ENCODE results near the gene ADRA2B.
"Not testable (repeated sequence)": the region's sequence is repeated elsewhere in the genome, so short reads cannot be mapped to it uniquely, and the experiment has no call there.

The ADRA2B gene

DNA sequence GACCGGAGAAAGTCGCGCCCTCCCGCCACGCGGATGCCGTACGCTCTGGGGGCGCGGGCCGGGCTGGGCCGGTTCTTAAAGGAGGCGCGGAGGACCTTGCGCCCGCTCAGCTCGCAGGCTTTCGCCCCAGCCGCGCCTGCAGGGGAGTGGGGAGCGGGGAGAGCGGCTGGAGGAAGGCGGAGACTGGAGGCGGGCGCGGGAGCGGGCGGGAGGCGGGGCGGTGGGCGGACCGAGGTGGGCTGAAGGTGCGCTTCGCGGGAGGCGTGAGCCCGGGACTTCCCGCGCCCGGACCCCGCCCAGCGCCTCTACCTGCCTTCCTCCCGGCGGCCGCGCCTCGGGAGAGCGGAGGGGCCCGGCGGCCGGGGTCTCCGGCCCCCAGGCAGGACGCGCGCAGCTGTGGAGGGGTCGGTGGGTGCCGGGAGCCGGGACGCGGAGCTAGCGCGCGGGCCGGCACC lies at the start of gene ADRA2B:
Gene ADRA2B, minus strand, starts transcription at position 148 of the 455 bp plus-strand sequence. CDS start 422 bp downstream, outside the sequence.
- no peak for DNase-seq

DNA sequence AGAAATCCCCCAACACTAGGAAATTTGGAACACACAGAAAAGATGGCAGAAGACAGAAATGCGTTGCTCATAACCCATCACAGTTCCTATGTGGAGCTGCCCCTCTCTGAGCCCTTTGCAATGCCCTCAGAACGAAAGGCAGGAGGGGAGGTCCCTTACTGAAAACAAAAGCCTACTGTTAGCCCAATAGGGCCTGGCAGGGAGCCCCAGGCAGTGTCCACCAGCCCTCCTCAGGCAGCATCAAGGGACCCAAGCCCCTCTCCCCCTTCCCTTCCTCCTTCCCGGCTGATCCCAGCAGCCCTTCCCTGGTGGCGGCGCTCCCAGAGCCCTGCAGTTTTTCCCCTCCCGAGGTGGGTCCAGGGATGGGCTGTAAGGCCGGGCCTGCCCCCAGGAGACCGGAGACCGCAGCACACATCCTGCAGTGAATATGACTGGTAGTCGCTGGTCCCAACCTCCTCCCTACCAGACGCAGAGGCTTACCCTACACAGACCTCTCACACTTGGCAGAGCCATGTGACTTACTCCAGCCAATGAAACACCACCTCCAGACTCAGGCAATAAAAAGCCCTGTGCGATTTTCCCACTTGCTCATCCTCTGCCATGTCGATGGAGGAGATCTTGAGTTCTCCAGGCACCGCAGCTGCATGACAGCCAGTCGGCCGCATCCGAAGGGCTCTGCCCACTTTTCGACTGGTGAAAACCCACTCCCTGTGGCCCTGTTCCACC lies 48.3 kb upstream of the ADRA2B start:
- no peak for DNase-seq

DNA sequence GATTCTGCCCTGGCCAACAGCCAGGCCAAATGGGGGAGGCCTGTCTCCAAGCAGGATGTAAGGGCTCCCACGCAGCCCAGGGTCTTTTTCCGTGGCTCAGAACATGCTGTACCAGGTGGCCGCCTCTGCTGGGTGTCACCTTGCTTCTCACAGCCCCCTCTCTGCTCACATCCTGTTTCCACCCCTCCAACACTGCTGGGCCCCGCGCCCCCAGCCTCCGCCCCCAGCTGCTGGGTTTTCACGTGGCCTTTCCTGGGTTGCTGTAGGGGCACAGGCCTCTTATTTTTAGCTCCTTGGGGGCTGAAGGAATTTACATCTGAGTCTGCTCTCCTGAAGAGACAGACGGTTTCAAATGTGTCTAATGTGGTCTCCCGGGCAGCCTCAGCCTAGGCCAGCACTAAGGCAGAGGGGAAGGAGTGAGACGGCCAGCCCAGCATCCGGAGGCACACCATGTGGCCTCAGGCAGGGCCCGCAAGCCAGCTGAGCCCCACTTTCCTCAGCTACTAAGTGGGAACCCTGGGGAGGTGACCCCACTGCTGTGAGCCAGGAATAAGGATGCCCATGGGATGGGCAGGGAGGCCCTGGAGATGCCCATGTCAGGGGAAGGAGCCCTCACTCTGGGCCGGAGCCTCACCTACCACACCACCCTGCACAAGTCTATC lies 47.5 kb upstream of the ADRA2B start:
- DNase-seq = peak in 1 of 2 donors; percentile 40

DNA sequence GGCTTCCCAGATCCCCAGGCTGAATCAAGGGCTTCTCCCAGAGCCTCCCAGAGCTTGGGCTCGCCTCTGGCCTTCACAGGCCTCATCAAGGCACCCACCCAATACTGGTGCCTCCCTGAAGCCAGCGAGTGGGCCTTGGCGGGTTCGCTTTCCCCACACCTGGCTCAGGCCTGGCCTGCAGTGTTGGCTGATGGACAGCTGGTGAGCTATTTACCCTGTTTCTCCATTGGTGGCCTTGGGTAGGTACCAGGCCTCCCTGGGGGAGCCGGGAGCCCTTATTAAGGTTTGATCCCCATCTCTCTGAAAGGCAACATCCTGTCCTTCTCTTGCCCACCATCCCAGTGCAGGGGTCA lies 47.0 kb upstream of the ADRA2B start:
- no peak for DNase-seq

DNA sequence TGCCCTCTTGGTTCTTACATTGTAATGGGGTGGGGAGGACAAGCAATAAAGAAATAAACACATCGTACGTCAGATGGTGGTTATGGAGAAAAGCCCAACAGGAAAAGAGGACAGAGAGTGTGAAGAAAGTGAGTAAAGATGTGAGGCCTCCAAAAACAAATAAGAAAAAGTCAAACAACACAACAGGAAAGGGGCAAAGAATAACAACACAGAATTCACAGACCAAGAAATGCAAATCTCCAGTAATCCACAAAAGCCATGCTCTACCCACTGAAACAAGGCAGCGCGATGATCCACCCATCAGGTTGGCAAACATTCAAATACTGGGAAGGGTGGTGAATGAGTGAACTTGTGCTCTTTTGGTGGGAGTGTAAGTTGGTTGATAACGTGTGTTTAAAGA lies 45.5 kb upstream of the ADRA2B start:
- no peak for DNase-seq

DNA sequence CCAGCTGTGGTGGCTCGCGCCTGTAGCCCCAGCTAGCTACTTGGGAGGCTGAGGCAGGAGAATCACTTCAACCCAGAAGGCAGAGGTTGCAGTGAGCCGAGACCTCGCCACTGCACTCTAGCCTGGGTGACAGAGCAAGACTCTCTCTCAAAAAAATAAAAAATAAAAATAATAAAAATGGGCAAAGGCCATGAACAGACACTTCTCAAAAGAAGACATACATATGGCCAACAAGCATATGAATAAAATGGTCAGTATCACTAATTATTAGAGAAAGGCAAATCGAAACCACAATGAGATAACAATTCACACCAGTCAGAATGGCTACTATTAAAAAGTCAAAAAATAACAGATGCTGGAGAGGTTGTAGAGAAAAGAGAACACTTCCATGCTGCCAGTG lies 44.0 kb upstream of the ADRA2B start:
- not testable (repeated sequence) for DNase-seq

DNA sequence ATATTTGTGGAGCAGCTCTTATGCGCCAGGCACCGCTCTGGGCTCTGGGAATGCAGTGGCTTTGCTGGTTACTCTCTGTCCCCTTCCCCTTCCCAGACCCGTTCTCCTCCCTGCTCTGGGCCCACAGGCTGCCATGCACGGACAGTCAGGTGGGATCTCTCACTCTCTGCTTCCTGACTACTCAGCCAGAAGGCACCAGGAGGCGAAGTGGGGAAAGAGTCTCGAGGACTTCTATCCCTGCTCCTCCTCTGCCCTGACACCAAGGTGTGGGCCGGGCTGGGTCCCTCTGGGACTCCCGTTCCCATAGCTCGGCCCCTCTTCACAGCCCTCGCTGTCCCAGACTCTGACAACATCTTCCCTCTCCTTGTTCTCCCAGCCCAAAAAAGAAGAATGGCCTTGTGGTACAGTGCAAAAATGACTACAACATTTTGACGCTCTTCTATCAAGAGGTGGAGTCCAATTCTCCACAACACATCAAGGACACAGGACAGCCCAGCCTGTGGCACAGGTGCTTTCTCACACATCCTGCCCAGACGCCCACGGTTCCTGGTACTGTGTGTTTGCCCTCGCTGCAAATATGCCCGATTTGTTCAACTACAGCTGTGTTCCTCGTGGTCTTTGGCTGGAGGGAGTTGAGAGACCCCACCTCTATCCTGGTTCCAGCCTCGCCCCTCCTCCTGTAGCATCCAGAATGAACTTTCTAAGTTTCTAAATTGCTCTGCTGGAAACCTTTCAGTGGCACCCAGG lies 42.9 kb upstream of the ADRA2B start:
- DNase-seq = no peak

DNA sequence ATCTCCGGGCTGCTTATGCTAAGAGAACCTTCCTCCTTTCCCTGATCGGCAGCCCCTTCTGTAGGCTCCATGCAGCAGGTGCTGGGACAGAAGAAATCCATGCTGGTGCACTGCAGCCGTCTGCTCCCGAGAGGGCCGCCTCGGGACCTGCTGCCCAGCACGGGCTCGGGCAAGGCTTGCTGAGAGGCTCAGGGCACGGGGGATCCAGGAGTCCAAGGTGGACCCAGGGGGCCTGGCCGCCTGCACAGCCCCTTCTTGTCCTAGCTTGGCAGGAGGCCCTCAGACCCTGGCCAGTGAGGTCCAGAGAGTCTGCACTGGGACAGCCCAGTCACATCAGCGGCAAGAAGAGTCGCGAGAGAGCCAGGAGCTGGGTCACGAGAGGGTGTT lies 42.2 kb upstream of the ADRA2B start:
- DNase-seq = no peak

DNA sequence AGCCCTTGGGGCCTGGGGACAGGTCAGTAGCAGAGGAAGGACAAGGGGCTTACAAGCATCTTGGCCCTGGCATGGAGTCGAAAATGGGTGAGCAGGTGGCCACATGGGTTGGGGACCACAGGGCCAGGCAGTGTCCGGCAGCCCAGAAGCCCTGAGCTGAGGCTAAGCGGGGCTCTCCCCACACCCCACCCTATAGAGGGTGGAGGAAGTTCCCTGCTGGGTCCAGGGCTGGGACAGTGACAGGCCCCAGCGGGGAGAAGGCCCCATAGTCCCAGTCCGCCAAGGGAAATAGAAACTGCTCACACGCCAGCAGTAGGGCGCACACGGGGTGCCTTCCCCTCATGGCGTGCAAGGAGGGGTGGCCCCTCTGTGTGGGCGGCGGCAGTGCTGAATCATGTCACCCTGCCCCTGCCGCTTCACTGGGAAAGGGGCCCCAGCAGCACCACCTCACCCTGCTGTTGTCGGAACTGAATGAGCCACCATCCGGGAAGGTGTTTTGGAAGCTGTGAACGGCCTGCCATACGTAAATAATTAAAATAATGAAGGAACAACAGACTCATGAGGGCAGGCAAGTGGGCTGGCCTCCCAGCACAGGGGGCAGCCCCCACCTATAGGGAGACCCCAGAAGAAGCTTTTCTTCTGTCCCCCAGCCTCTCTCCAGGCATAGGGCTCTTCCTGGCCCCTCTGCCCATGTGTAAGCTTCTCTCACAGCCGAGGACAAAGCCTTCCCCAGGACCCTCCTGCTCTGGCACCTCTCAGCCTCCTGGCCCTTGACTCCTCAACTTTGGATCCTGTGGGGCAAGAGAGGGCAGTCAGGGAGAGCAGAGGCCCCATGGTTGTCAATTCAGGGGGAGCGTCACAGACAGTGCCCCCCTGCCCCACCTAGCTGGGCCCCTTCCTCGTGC lies 41.5 kb upstream of the ADRA2B start:
- peak; percentile 87 to 89 for DNase-seq

DNA sequence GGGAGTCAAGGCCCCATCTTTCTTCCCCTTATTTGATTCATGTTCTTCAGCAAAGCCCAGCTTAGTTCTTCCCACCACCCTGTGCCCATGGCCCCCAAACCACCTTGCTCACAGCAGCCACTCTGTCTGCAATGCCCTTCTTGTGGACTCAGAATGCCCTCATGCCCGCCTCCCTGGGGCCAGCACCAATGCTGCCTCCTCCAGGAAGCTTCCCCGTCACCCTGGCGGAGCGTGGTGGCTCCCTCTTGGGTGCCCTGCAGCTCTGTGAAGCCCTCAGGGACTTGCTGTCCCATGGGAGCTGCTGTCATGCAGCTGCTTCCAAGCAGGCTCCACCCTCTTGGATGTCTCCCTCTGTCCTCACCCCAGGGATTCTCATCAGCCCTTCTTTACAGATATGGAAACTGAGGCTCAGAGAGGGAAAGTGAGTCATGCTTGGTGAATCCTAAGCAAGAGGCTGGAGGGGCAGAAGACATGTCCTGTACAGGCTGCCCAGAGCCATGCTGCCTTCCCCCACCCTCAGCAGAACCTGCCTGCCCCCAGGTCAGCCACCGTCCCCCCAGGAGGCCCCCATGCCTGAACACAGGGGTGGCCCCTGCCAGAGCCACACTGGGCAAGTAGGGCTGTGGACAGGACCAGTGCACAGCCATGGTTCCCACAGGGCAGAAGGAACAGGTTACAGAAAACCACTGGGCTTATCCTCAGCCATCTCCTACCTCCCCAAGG lies 40.7 kb upstream of the ADRA2B start:
- DNase-seq = no peak

DNA sequence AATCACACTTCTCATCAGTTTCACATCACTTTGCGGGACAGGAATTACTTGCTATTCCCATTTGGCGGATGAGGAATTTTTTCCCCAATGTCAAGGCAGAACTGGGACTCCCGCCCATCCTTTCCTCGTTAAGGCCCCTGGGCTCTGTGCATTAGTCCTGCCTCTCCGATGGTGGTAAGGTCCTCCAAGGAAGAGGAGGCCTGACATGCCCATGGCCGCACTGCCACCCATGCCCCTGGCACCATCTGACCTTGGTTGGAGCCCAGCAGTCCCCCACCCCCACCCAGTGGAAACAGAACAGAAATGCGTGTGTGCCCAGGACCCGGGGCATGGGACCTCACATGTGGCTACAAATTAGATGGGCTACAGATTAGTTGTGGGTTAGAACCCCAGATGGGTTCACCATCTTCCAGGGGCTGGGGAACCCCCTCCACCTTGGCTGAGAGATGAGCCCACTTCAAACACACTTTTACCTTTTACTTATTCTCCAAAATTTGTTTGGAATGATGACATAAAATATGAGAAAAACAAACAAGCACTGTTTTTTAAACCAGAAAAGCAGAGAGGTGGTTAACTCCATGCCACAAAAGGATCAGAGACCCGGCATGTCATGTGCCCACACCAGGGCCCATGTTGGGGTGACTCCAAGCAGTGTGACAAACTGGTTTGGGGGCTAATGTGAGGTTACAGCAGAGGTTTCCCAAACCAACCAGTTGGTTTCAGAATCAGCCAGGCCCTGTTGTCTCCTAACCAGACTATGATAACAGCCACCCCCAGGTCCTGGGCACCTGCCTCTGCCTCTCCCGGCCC lies 39.8 kb upstream of the ADRA2B start:
- no peak for DNase-seq

DNA sequence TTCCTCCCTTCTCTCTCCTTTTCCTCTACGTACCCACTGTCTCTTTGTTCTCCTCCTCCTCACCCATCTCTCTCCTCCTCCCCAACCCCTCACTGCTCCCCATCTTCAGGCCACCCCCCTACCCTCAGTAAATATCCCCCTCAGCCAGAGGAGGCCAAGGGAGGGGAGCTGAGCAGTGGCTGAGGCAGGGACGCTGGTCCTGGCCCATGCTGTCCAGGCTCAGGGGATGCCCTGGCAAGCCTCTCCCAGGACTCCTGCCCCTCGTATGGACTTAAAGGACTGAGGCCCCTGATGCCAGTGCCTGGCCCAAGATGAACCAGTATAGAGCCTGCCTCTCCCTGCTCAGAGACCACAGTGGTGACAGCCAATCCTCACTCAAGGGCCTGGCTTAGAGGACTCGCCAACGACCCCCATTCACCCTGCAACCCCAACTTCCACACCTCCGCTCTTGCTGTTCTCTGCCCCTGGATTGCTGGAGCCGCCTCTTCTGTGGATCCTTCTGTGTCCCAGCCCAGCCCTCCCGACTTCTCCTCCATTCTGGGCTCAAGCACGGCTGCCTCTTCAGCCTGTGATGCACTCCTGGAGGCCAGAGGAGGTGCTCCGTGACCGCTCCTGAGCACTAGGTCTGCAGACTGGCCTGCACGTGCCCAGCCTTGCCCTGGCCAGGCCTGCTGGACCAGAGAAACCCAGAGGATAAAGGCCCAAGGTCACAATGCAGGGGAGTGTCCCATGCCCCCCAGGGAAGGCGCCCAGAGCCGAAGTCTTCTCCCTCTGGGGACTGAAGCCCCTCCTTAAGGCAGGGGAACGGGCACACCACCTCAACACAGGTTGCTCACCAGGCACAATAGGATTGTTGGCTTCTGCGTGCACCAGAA lies 38.4 kb upstream of the ADRA2B start:
- DNase-seq = no peak

DNA sequence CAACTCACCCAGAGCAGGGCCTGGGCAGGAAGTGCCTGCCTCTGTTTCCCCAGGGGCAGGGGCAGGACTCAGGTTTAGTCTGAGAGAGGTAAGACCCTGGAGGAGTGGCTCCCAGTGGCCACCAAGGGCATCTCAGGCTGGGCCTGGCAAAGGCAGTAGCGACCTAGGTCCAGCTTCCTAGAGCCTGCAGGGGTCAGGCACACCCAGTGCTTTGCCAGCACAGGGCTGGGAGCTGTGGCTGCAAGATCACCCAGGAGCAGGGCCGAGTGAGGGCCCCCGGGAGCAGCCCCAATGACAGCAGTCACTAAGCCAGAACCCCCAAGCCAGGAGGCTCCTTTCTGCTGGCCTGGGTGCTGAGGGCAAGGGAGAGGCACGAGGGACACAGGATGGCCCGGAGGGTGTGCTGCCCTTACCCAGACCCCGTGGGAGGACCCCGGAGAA lies 37.6 kb upstream of the ADRA2B start:
- no peak for DNase-seq

DNA sequence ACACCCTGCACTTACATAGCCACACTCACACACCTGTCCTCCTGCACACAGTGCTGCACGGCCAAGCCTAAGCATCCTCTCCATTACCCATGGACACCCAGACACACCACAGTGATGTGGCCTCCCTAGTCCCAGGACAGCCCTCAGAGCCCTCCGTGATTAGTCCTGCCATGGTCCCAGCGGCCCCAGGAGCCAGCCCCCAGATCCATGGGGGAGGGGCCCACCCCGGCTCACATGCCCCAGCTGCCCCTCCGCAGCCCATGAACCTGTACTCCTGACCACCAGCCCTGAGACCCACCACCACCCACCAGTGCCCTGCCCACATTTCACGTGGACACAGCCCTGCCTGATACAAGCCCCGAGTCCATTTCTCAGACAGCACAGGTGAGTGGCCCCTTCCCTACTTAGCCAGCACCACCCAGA lies 36.9 kb upstream of the ADRA2B start:
- no peak for DNase-seq

DNA sequence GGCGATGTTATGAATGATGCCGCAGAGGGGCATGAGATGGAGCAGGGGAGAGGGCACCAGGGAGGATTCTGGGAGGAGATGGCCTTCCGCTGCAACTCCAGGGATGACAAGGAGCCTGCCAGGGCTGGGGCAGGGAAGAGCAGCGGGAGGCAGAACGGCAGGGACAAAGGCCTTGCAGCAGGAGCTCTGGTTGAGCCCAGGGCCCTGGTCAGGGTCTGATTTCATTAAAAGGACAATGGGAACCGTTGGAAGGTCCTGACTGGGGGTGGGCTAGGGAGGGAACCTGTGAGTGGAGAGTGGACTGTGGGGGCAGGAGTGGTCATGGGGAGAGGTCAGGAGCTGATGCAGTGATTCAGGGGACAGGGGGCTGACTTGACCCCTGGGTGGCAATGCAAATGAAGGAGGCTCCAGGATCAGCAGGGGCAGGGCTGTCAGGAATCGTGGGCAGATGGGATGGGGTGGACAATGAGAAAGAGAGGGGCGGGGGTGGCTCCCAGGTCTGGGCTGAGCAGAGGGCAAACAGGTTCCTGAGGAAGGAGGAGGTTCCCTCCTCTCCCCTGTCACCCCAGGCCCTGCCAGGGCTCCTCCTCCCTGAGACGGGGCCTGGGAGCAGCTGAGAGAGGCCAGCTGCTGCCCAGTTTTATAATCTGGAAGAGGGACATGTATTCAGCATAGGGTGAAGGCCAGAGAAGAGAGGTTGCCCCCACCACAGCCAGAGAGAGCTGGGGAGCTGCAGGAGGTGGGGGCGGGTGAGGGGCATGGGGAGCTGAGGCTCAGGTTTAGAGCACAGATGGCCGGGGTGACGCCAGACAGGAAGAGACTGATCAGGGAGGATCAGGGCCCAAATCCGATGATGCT lies 36.2 kb upstream of the ADRA2B start:
- no peak for DNase-seq

DNA sequence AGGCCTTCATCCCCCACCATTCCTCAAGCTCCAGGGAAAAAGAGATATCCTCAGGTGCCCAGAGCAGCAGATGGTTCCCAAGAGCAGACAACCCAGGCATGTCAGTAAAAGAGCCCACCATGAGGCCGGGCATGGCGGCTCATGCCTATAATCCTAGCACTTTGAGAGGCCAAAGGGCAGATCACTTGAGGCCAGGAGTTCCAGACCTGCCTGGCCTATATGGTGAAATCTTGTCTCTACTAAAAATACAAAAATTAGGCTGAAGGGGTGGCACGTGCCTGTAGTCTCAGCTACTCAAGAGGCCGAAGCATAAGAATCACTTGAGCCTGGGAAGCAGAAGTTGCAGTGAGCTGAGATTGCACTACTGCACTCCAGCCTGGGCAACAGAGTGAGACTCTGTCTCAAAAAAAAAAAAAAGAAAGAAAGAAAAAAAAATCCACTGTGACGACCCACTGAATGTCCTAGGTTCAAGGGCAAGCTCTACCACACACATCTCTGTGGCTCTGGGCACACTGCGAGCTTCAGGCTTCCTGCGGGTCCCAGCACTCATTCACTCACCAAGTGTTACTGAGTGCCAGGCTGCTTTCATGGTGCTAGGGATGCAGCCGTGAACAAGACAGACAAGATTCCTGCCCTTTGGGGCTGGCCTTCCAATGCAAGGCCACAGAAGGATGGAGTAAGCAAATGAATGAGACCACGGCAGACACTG lies 35.4 kb upstream of the ADRA2B start:
- DNase-seq = no peak

DNA sequence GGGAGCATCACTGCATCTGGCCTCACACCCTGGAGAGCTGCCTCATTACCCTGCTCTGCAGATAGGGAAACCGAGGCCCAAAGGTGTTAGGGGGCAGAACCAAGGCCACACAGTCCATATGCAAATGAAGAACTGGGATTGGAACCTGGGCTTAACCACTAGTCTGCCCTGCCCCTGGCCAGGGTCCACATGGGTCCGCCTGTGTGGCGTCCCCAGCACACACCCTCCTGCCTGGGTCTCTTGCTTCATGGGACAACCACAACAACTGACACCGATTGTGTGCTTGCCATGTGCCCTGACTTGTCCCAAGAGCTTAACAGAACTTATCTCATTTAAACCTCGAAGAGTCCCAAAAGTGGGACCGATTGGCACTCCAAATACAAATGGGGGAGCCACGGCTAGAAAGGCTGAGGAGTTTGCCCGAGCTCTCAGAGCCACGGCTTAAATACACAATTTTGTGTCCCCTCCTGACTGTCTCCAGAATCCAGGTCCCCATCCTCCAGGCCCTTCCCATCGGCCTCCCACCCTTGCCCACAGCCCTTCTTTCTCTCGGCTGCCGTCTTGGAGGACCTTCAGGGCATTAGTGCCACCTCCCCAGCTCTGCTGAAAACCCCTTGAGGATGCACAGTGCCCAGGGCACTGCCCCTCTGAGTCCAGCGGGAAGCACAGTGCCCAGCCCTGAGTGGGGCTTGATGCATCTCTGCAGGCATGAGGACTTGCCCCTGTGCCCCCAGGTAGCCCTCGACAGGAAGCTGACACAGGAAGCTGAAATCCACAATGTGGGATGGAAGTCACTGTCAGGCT lies 34.6 kb upstream of the ADRA2B start:
- DNase-seq = no peak

All from inflammatory macrophage treated with lipopolysaccharide for 1 hour (primary cell).